Measurements from ENCODE around the gene IRF2BP2. TPM values are rescaled to one million over a fixed set of nuclear protein-coding genes. Genes with fewer than 3 reads are reported as not detected.

IRF2BP2 gene
- total RNA-seq, 4 donors from 2014 or later = 121 to 149 (median 137) TPM

GRCh38 chr1:234624724-234625117 is 14.7 kb upstream of the IRF2BP2 start:
- DNase-seq (ENCODE audit: low spot score in 2 of 2) = no peak
- TF ChIP-seq CTCF (IDR thresholded peaks at IDR 0.05) (no peak), POLR2A (IDR thresholded peaks at IDR 0.05) (no peak)
- no peak overlapping the region for H3K4me3 ChIP-seq (ENCODE audit: low read depth, poor library complexity, severe bottlenecking)
- WGBS, 2 donors = 50 to 59% methylated on average over 3 of the region's 3 CpGs
- intact Hi-C loops (cut with DNase I; ENCODE audit: low total_unique reads) = no loop called here

GRCh38 chr1:234621657-234622335 is 11.8 kb upstream of the IRF2BP2 start:
- WGBS, 2 donors = 44 to 50% methylated on average over 7 of the region's 7 CpGs
- no peak overlapping the region for H3K4me3 ChIP-seq (ENCODE audit: low read depth, poor library complexity, severe bottlenecking)
- intact Hi-C loops (cut with DNase I; ENCODE audit: low total_unique reads) = no loop called here
- no peak for DNase-seq (ENCODE audit: low spot score in 2 of 2)
- TF ChIP-seq POLR2A (IDR thresholded peaks at IDR 0.05) = no peak
- no peak for TF ChIP-seq CTCF (IDR thresholded peaks at IDR 0.05)

GRCh38 chr1:234621127-234621468 is 11.1 kb upstream of the IRF2BP2 start:
- no peak for DNase-seq (ENCODE audit: low spot score in 2 of 2)
- no peak for TF ChIP-seq POLR2A (IDR thresholded peaks at IDR 0.05)
- no peak for TF ChIP-seq CTCF (IDR thresholded peaks at IDR 0.05)
- WGBS, 2 donors = 80 to 92% methylated on average over 3 of the region's 3 CpGs
- intact Hi-C loops (cut with DNase I; ENCODE audit: low total_unique reads) = no loop called here
- no peak overlapping the region for H3K4me3 ChIP-seq (ENCODE audit: low read depth, poor library complexity, severe bottlenecking)

GRCh38 chr1:234620272-234621126 is 10.5 kb upstream of the IRF2BP2 start:
- intact Hi-C loops (cut with DNase I; ENCODE audit: low total_unique reads) = no loop called here
- TF ChIP-seq POLR2A (IDR thresholded peaks at IDR 0.05) = no peak
- no peak for TF ChIP-seq CTCF (IDR thresholded peaks at IDR 0.05)
- no peak for DNase-seq (ENCODE audit: low spot score in 2 of 2)
- H3K4me3 ChIP-seq (ENCODE audit: low read depth, poor library complexity, severe bottlenecking) = no peak overlapping the region
- 76% methylated on average over 6 of the region's 6 CpGs for WGBS, 2 donors

GRCh38 chr1:234619794-234620247 is 9.8 kb upstream of the IRF2BP2 start:
- TF ChIP-seq POLR2A (IDR thresholded peaks at IDR 0.05) = no peak
- no peak for TF ChIP-seq CTCF (IDR thresholded peaks at IDR 0.05)
- intact Hi-C loops (cut with DNase I; ENCODE audit: low total_unique reads) = no loop called here
- 51 to 52% methylated on average over 6 of the region's 6 CpGs for WGBS, 2 donors
- H3K4me3 ChIP-seq (ENCODE audit: low read depth, poor library complexity, severe bottlenecking) = no peak overlapping the region
- DNase-seq (ENCODE audit: low spot score in 2 of 2) = no peak

All from lower leg skin (tissue), 4 donors.